NCI-H2029 treated with DMSO at 0.1 percent for 48 hours (cell line): ENCODE data around the gene NLRC3.

Experiments used
- DNase-seq: peaks from one replicate; lab custom pipeline; 2025; lab: John Stamatoyannopoulos, UW

Gene NLRC3

GRCh38 chr16:3580251-3580651, 3.0 kb upstream of the NLRC3 start:
- DNase-seq, result no peak

GRCh38 chr16:3579776-3580175, 2.6 kb upstream of the NLRC3 start:
- DNase-seq, result no peak

GRCh38 chr16:3578610-3579551, 1.7 kb upstream of the NLRC3 start:
- no peak for DNase-seq

GRCh38 chr16:3578121-3578520, 918 bp upstream of the NLRC3 start:
- no peak for DNase-seq

- DNase-seq, result no peak
These were observed 992 bp downstream of the NLRC3 start for GRCh38 chr16:3576211-3576610.

GRCh38 chr16:3575491-3575890, 1.7 kb downstream of the NLRC3 start:
- no peak for DNase-seq

- DNase-seq, result no peak
These were observed 3.0 kb downstream of the NLRC3 start for GRCh38 chr16:3574195-3574594.

- no peak for DNase-seq
These were observed 3.9 kb downstream of the NLRC3 start for GRCh38 chr16:3573146-3573815.

GRCh38 chr16:3570420-3571062, 6.7 kb downstream of the NLRC3 start:
- DNase-seq, result no peak

- DNase-seq, result no peak
These were observed 7.4 kb downstream of the NLRC3 start for GRCh38 chr16:3569851-3570250.

- no peak for DNase-seq
These were observed 10.2 kb downstream of the NLRC3 start for GRCh38 chr16:3566990-3567389.

GRCh38 chr16:3564889-3565141, 12.4 kb downstream of the NLRC3 start:
- no peak for DNase-seq

GRCh38 chr16:3564130-3564888, 12.9 kb downstream of the NLRC3 start:
- no peak for DNase-seq

- no peak for DNase-seq
These were observed 14.2 kb downstream of the NLRC3 start for GRCh38 chr16:3562914-3563480.

- DNase-seq, result no peak
These were observed 15.6 kb downstream of the NLRC3 start for GRCh38 chr16:3561626-3562025.

GRCh38 chr16:3554351-3554928, 22.8 kb downstream of the NLRC3 start:
- no peak for DNase-seq

- no peak for DNase-seq
These were observed 23.9 kb downstream of the NLRC3 start for GRCh38 chr16:3553138-3553923.

- DNase-seq, result no peak
These were observed 26.1 kb downstream of the NLRC3 start for GRCh38 chr16:3550851-3551847.

GRCh38 chr16:3549906-3550305, 27.3 kb downstream of the NLRC3 start:
- DNase-seq, result no peak

GRCh38 chr16:3548859-3549258, 28.3 kb downstream of the NLRC3 start:
- DNase-seq, result no peak
